Islet of Langerhans (tissue), 1 donor: Measurements from ENCODE around the gene HCCS.

Experiments
- FAIRE-seq: peaks from one replicate; lab custom pipeline; 2011; peaks lifted over from hg19 to GRCh38; lab: Jason Lieb, UNC

HCCS gene

GRCh38 chrX:11124112-11124511, 13.0 kb downstream of the HCCS start:
- no peak for FAIRE-seq

GRCh38 chrX:11125060-11125459, 13.9 kb downstream of the HCCS start:
- no peak for FAIRE-seq

GRCh38 chrX:11129534-11130105, 18.5 kb downstream of the HCCS start:
- no peak for FAIRE-seq

GRCh38 chrX:11130136-11130535, 19.0 kb downstream of the HCCS start:
- no peak for FAIRE-seq

- no peak for FAIRE-seq
Measured at GRCh38 chrX:11131146-11131545, 20.0 kb downstream of the HCCS start.

- no peak for FAIRE-seq
Measured at GRCh38 chrX:11135564-11136185, 24.5 kb downstream of the HCCS start.

- peak; percentile 95 for FAIRE-seq
Measured at GRCh38 chrX:11137543-11138139, 26.5 kb downstream of the HCCS start.

GRCh38 chrX:11138498-11139390, 27.6 kb downstream of the HCCS start:
- no peak for FAIRE-seq

GRCh38 chrX:11143931-11144678, 33.0 kb downstream of the HCCS start:
- FAIRE-seq = peak; percentile 76

- FAIRE-seq = no peak
Measured at GRCh38 chrX:11146411-11146810, 35.3 kb downstream of the HCCS start.

GRCh38 chrX:11148401-11148800, 37.3 kb downstream of the HCCS start:
- no peak for FAIRE-seq

GRCh38 chrX:11151799-11152559, 40.8 kb downstream of the HCCS start:
- peak; percentile 66 for FAIRE-seq

GRCh38 chrX:11159149-11159548, 48.0 kb downstream of the HCCS start:
- no peak for FAIRE-seq

- FAIRE-seq = no peak
Measured at GRCh38 chrX:11164433-11164832, 53.3 kb downstream of the HCCS start.

GRCh38 chrX:11171956-11172355, 60.8 kb downstream of the HCCS start:
- FAIRE-seq = no peak

- FAIRE-seq = no peak
Measured at GRCh38 chrX:11172415-11172814, 61.3 kb downstream of the HCCS start.
